Ectodermal cell (in vitro differentiated cells): ENCODE data around the gene PLCB3.

ENCODE experiments used
- H3K27ac ChIP-seq: 2 replicates; pipeline ENCODE4 v1.7.0; 2013; ENCODE audit warnings: mild to moderate bottlenecking, low read depth, low read length; ENCODE audit not compliant: insufficient read depth, poor library complexity, severe bottlenecking
- H3K27me3 ChIP-seq: 2 replicates; pipeline ENCODE4 v1.7.0; 2013; ENCODE audit warnings: mild to moderate bottlenecking, low read length; ENCODE audit not compliant: insufficient read depth, control insufficient read depth, poor library complexity, severe bottlenecking
- H3K36me3 ChIP-seq: one replicate; pipeline ENCODE4 v1.7.0; 2013; ENCODE audit warnings: low read length; ENCODE audit not compliant: control insufficient read depth, insufficient read depth
- H3K4me1 ChIP-seq: one replicate; pipeline ENCODE4 v1.7.0; 2013; ENCODE audit warnings: low read length; ENCODE audit not compliant: control insufficient read depth, insufficient read depth
- H3K4me3 ChIP-seq: 2 replicates; pipeline ENCODE4 v1.7.0; 2013; ENCODE audit warnings: low read depth, low read length, control low read depth; ENCODE audit not compliant: insufficient read depth
- H3K9me3 ChIP-seq: 2 replicates; pipeline ENCODE4 v1.7.0; 2013; ENCODE audit warnings: mild to moderate bottlenecking, low read length, moderate library complexity; ENCODE audit not compliant: control insufficient read depth
- WGBS, 2 experiments: methylation state at CpG; one replicate each; pipeline ENCODE4 v1.1.7; 2013; ENCODE audit warnings: missing lambda C conversion rate in 2 of 2; 5-methylcytosine and 5-hydroxymethylcytosine counted together

Gene PLCB3

DNA sequence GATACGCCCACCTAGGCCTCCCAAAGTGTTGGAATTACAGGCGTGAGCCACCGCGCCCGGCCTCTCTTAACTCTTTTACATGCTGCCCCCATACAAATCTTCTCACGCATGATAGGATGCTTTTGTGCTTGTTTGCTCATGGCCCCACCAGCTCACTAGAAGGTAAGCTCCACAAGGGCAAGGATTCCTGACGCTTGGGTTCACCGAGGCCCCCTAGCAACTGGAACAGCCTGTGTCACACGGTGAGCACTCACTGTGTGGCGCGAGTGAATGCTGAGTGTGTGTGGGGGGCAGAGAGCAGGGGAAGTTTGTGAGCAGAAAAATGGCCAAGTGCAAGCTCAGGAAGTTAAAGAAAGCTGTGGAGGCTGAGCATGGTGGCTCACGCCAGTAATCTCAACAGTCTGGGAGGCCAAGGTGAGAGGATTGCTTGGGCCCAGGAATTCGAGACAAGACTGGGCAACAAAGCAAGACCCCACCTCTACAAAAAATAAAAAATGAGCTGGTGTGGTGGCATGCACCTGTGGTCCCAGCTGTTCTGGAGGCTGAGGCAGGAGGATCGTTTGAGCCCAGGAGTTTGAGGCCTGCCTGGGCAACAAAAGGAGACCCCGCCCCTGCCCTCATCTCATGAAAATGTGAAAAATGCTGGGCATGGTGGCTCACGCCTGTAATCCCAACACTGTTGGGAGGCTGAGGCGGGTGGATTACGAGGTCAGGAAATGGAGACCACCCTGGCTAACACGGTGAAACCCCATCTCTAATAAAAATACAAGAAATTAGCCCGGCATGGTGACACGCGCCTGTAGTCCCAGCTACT is 30.8 kb downstream of the PLCB3 start:
- H3K27ac ChIP-seq: no peak overlapping the region
- no peaks in the 10 kb centered on the region for H3K9me3 ChIP-seq
- WGBS, 2 experiments: 95% methylated on average over 22 of the region's 22 CpGs
- no peaks in the 10 kb centered on the region for H3K27me3 ChIP-seq
- H3K4me1 ChIP-seq: peaks cover 4% of the 10 kb centered on the region
- no peak overlapping the region for H3K4me3 ChIP-seq
- no peaks in the 10 kb centered on the region for H3K36me3 ChIP-seq

DNA sequence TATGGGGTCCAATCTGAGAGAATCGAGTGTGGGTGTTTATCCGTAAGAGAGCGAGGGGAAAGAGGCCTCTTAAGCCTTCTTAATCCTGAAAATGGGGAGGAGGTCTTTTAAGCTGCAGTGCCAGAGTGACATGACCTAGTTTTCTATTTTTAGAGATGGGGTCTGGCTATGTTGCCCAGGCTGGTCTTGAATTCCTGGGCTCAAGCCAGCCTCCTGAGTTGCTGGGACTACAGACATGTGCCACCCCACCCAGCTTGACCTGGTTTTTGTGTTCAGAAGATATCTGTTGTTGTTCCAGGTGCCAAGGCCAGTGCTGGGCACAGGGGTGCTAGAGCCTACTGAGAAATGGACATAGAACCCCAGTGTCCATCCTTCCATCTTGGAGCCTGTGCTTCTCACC is 31.8 kb downstream of the PLCB3 start:
- no peaks in the 10 kb centered on the region for H3K27me3 ChIP-seq
- WGBS, 2 experiments: 85 to 90% methylated on average over 3 of the region's 3 CpGs
- H3K9me3 ChIP-seq: no peaks in the 10 kb centered on the region
- no peak overlapping the region for H3K4me3 ChIP-seq
- H3K4me1 ChIP-seq: peaks cover 4% of the 10 kb centered on the region
- H3K27ac ChIP-seq: no peak overlapping the region
- H3K36me3 ChIP-seq: no peaks in the 10 kb centered on the region

DNA sequence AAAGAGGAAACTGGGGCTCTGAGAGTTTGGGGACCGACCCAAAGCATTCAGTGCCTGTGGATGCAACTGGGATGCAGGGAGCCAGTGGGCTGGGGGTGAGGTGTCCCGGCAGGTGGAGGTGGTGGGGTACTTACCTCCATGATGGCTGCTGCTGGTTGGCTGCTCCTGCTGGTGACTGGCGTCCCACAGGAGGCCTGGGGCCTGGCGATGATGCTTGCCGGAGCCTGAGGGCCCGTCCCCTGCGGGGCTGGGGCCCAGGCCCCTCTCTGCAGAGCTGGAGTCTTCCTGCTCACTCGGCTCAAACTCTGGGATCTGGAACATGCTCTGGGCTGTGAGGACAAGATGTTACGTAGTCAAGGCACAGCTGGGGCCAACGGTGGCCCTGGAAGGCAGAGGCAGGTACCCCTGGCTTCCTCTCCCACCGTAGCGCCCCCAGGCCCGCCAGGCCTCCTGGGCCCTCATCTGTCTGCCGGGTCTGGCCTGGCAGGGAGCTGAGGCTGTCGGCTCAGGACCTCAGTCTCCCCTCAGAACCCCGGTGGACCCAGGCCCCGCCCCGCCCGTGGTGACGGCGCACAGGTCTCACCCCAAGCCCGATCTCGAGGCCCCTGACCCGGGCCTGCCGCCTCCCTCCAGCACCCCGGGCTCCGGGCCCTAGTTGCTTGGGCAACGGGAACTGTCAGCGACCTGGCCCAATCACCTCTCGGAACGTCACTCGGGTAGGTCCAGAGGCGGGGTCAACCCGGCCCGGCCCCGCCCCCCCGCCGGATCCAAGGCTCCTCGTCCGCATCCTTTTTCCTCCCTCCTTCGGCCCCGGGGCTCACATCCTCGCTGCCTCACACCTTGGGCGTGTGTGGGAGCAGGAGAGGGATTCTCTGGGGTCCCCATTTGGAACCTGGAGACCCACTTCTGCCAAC is 33.0 kb downstream of the PLCB3 start, which contains the start of gene BAD:
TSS of gene BAD (minus strand) at position 618 of the 914 bp plus-strand sequence. CDS start at position 321, 297 bp downstream.
- Histone ChIP-seq H3K36me3 (no peaks in the 10 kb centered on the region), H3K27me3 (peaks cover 4% of the 10 kb centered on the region), H3K4me1 (peaks cover 4% of the 10 kb centered on the region), H3K27ac (peak within 1 kb of the TSS; percentile 80), H3K9me3 (no peaks in the 10 kb centered on the region), H3K4me3 (peak within 1 kb of the TSS; percentile 86)
- 11 to 12% methylated on average over 44 of the region's 44 CpGs for WGBS, 2 experiments

DNA sequence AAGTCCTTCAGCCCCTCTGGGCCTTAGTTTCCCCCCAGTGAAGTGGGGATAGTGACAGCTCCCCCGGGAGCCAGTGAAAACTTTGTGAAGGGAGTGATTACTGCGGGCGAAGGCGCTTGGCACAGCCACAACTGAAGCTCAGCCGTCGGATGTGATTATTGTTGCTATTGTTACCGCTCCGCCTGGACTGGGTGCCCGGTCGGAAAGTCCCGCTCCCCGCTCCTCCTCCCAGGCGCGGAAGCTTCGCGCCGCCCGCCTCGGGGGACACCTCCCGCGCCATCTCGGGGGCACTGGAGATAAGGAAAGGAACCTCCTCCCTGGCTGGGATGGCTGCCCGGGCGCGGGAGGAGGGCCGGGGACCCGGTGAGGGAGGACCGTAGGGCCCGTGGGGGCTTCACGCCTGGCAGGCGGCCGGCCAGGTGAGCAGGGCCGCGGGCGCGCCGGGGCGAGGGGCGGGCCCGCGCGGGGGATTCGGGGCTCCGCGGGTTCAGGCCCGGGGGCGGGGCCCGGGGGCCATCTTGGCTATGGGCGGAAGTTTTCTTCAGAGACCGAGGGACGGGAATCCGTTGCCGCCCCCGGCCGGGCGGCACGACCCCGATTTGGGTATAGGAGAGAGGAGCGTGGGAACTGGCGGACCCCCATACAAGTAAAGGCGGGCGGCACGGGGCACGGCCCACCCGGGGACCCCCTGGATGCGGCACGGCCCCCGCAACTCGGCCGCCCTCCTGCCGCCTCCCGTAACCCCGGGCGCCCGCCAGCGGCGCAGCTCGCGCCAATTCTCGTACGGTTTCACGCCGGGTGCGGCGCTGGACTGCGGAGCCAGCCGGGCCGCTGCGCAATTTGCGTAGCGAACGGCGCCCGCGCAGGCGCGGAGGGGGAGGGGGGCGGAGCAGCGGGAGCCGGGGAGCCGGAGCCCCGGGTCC is 33.9 kb downstream of the PLCB3 start, which contains the start of gene GPR137:
TSS of gene GPR137 (plus strand) at position 887 of the 923 bp plus-strand sequence. CDS start 677 bp downstream, outside the sequence.
- Histone ChIP-seq H3K36me3 (no peaks in the 10 kb centered on the region), H3K4me3 (peak within 1 kb of the TSS; percentile 86), H3K27ac (peak within 1 kb of the TSS; percentile 80), H3K4me1 (peaks cover 4% of the 10 kb centered on the region), H3K27me3 (peaks cover 13% of the 10 kb centered on the region), H3K9me3 (no peaks in the 10 kb centered on the region)
- WGBS, 2 experiments: 0 to 1% methylated on average over 102 of the region's 102 CpGs

DNA sequence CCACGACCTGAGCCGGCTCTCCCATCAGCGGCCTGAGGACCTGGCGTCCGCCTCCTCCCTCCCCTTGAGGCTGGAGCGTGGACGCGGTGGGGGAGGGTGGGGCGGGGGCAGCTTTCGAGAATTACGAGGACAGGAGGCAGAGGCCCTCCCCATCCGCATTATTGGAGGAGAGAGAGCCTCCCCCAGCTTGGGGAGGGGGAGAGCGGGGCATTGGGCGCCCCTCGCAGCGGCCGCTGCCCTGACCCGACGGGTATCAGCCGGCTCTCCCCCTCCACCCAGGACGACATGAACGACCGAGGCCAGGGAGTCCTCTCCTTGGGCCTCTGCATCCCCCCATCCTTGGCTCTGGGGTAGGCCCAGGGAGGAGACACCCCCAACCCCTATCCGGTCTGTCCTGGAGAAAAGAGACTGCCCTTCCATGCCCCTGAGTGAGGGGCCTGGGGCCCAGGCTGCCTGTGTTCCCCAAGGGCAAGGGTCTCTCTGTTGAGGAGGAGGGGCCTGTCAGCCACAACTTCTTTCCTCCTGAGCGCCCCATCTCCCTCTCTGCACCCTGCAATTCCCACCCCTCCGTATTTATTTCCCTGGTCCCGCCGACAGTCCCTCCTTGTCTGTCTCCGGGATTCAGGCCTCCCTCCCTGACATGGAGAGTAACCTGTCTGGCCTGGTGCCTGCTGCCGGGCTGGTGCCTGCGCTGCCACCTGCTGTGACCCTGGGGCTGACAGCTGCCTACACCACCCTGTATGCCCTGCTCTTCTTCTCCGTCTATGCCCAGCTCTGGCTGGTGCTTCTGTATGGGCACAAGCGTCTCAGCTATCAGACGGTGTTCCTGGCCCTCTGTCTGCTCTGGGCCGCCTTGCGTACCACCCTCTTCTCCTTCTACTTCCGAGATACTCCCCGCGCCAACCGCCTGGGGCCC is 34.8 kb downstream of the PLCB3 start:
- Histone ChIP-seq H3K27ac (no peak overlapping the region), H3K27me3 (peaks cover 23% of the 10 kb centered on the region), H3K4me1 (peaks cover 5% of the 10 kb centered on the region), H3K36me3 (no peaks in the 10 kb centered on the region), H3K4me3 (peak overlapping the region; percentile 86), H3K9me3 (no peaks in the 10 kb centered on the region)
- WGBS, 2 experiments: 29 to 31% methylated on average over 39 to 40 of the region's 40 CpGs

DNA sequence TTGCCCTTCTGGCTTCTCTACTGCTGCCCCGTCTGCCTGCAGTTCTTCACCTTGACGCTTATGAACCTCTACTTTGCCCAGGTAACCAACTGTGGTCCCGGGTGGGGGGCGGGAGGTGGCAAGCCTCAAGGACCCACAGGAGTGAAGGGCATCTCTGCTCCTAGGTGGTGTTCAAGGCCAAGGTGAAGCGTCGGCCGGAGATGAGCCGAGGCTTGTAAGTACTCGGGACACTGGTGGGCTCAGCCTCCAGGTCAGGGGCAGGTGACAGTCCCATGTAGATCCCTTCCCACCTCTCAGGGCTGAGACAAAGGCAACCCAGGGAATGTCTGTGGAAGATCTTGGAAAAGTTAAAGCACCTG is 35.5 kb downstream of the PLCB3 start:
- 91 to 95% methylated on average over 9 of the region's 9 CpGs for WGBS, 2 experiments
- Histone ChIP-seq H3K27ac (no peak overlapping the region), H3K4me1 (peaks cover 8% of the 10 kb centered on the region), H3K4me3 (no peak overlapping the region), H3K36me3 (no peaks in the 10 kb centered on the region), H3K27me3 (peaks cover 29% of the 10 kb centered on the region), H3K9me3 (no peaks in the 10 kb centered on the region)

DNA sequence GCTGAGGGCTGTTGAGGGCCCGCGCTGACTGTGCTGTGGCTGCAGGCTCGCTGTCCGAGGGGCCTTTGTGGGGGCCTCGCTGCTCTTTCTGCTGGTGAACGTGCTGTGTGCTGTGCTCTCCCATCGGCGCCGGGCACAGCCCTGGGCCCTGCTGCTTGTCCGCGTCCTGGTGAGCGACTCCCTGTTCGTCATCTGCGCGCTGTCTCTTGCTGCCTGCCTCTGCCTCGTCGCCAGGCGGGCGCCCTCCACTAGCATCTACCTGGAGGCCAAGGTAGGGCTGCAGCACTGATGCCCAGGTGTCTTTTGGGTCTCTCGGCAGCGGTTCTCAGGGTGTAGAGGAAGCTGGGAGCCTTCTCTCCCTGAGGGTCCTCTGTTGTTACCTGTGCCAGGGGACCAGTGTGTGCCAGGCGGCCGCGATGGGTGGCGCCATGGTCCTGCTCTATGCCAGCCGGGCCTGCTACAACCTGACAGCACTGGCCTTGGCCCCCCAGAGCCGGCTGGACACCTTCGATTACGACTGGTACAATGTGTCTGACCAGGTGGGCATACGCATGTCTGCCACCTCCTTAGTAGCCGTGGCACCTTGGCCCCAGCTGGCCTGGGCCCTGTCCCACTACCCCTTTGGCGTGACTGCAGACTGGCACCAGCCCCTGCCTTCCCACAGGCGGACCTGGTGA is 36.5 kb downstream of the PLCB3 start:
- no peak overlapping the region for H3K4me3 ChIP-seq

DNA sequence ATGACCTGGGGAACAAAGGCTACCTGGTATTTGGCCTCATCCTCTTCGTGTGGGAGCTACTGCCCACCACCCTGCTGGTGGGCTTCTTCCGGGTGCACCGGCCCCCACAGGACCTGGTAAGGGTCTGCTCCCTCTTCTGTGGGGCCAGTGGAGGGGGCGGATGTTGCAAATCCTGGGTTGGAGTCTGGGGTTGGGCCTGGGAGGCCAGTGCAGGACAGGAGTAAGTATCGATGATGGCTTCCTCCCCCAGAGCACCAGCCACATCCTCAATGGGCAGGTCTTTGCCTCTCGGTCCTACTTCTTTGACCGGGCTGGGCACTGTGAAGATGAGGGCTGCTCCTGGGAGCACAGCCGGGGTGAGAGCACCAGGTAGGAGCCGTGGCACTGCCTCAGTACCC is 37.0 kb downstream of the PLCB3 start:
- no peaks in the 10 kb centered on the region for H3K36me3 ChIP-seq
- H3K27me3 ChIP-seq: peaks cover 45% of the 10 kb centered on the region
- H3K4me3 ChIP-seq: no peak overlapping the region
- H3K4me1 ChIP-seq: peaks cover 17% of the 10 kb centered on the region
- WGBS, 2 experiments: 89% methylated on average over 9 of the region's 9 CpGs
- H3K9me3 ChIP-seq: no peaks in the 10 kb centered on the region
- no peak overlapping the region for H3K27ac ChIP-seq

More for the DNA sequence above, 36.5 kb downstream of the PLCB3 start:
- Histone ChIP-seq H3K4me1 (peaks cover 17% of the 10 kb centered on the region), H3K27me3 (peaks cover 39% of the 10 kb centered on the region), H3K27ac (no peak overlapping the region), H3K9me3 (no peaks in the 10 kb centered on the region), H3K36me3 (no peaks in the 10 kb centered on the region)
- WGBS, 2 experiments: 93% methylated on average over 33 of the region's 33 CpGs
